Stimulated activated CD4-positive, alpha-beta T cell treated with anti-CD3 and anti-CD28 coated beads, Interleukin-2, amount 100 ng/mL, for 4 hours (primary cell): ENCODE measurements around the gene DGKD.
"Not testable (repeated sequence)": the region's sequence is repeated elsewhere in the genome, so short reads cannot be mapped to it uniquely, and the experiment has no call there.

Experiments used
- DNase-seq: peaks from one replicate; pipeline ENCODE4 v3.0.0-alpha.2; 2020; ENCODE audit warnings: low read depth

Gene DGKD

GRCh38 chr2:233362742-233363141, 8.4 kb downstream of the DGKD start:
- DNase-seq: no peak

GRCh38 chr2:233363744-233364235, 9.5 kb downstream of the DGKD start:
- DNase-seq: no peak

DNA sequence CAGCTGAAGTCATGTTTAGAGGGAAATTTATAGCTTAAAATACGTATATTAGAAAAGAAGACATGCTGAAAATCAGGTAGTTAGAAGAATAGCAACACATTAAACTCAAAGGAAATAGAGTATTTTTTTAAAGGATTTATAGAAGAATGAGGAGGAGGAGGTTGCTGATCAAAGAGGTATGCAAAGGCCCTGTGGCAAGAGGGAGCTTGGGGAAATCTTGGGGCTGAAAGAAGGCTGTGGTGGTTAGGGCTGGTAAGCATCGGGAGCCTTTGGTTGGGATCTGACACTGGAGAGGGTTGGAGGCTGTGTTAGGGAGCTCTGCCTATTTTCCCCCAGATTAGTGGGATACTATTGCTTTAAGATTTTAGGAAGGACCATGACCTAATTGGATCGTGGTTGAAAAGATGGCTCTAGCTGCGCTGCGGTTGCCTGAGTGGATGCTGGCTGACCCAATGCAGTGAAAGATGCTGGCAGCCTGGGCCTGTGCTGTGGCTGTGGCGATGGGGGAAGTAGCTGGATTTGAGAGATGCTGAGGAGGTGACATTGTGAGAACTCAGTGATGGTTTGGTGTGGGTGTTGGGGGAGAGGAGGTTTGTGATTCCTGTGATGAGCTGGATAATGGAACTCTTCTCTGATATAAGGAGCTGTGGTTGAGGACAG, 11.7 kb downstream of the DGKD start:
- no peak for DNase-seq

GRCh38 chr2:233367586-233367985, 13.3 kb downstream of the DGKD start:
- DNase-seq: no peak

DNA sequence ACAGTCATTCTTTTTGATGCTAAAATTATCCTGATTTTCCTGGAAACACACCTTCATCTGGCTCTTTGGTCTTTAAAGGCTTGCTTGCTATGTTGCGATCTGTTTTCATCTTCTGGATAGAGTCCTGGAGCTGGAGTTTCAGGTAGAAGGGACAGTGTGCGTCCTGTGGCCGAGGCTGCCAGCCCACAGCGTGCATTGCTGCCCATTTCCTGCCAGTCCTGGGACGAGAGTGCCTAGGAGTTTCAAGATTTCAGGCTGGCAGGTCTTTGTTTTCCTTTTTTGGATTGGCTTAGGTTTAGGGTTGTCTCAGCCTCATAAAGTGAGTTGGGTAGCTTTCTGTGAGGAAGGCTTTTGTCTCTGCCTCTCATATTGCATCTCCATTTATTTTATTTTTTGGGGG, 14.5 kb downstream of the DGKD start:
- DNase-seq: no peak

DNA sequence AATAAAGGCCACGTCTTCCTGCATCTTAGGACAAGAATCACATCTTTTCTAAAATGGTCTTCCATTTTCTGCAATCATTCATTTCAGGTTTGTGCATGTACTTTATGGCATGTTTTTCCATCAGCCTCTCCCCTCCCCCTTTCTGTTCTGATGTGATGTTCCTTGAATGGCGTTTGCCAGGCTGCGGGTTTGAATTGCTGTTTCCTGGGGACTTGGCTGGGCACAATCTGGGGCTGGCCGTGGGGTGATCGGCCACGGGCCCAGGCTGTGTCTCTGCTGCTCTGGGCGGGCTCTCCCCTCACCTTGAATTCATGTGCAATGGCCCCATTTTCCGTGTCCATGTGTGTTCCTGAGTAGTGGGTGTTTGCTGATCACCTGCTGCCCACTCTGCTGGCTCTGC, 15.2 kb downstream of the DGKD start:
- no peak for DNase-seq

GRCh38 chr2:233369897-233370685, 15.8 kb downstream of the DGKD start:
- DNase-seq: no peak

GRCh38 chr2:233371641-233372040, 17.3 kb downstream of the DGKD start:
- DNase-seq: no peak

GRCh38 chr2:233372855-233373254, 18.6 kb downstream of the DGKD start:
- DNase-seq: no peak

GRCh38 chr2:233373316-233373715, 19.0 kb downstream of the DGKD start:
- DNase-seq: no peak

DNA sequence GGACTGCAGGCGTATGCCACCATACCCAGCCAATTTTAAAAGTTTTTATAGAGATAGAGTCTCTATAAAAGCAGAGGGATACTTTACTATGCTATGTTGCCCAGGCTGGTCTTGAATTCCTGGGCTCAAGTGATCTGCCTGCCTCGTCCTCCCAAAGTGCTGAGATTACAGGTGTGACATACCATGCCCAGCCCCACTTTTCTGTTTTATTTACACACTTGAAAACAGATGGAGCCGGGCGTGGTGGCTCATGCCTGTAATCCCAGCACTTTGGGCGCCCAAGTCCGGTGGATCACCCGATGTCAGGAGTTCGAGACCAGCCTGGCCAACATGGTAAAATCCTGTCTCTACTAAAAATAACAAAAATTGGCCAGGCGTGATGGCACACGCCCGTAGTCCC, 20.5 kb downstream of the DGKD start:
- DNase-seq: not testable (repeated sequence)

DNA sequence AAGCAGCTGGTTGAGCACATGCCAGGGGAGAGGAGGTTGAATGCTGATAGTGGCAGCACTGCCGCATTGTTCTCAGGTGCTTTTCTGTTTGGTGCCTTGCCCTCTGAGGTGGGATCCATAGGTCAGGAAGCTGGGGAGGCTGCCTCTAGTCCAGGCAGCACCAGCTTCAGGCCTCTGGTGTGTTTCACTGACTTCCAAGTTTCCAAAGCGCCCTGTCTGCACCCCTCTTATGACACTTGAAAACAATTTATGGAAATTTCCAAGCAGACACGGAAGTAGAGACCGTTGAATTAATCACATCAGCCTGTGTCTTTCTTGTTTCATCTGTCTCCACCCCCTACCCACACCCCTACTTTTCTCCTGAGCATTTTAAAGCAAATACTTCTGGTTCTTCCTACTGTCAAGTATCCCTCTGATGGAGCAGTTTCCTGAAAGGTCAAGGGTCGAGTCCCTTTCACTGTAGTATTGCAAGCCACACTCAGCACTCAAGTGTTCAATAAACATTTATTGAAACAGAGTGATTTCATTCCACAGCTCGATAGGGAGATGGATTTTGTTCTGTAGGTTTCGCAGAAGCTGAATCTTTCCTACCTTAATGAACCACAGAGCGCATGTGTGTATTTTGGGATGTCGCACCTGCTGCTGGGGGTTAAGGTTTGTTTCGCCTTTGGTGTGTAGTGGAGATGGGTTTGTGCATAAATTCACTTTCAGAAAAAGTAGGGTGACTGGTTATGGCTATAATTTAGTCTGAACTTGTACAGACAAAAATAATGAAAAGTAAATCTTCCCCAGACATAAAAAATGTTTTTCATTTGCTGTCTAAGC, 21.4 kb downstream of the DGKD start:
- no peak for DNase-seq

- DNase-seq: no peak
Observed at GRCh38 chr2:233379034-233379433, 24.7 kb downstream of the DGKD start.

- no peak for DNase-seq
Observed at GRCh38 chr2:233379441-233379840, 25.1 kb downstream of the DGKD start.

DNA sequence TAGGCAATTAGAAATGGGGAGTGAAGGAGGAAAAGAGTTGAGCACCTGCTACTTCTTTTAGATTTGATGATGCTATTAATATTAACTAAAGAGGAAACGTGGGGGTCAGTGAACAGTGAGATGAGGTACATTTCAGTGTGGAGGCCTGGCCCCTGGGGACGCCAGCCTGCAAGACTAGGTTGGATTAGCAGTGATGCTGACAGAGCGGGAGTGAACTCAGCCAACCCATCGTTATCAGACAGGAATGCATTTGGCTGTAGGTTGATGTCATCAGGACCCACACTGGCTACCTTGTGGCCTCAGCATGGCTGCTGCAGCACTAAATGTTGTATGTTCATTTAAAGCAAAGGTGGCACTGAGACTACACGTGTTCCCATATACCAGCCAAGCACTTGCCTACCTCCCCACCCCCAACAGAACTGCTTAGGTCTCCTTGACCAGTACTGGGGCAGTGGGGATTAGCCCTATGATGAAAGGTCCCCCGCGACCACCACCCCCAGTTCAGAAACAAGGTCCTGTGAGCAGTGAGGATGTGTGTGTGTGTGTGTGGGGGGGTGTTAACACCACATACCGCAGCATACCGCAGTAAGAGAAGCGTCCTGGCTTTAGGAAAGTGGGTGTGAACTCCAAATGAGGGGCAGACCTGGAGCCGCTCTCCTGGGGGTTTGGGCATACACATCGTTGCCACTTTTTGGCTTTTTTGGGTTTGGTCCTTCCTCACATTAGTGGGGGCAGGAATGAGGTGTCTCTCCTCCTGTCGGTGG, 26.0 kb downstream of the DGKD start:
- DNase-seq: no peak

DNA sequence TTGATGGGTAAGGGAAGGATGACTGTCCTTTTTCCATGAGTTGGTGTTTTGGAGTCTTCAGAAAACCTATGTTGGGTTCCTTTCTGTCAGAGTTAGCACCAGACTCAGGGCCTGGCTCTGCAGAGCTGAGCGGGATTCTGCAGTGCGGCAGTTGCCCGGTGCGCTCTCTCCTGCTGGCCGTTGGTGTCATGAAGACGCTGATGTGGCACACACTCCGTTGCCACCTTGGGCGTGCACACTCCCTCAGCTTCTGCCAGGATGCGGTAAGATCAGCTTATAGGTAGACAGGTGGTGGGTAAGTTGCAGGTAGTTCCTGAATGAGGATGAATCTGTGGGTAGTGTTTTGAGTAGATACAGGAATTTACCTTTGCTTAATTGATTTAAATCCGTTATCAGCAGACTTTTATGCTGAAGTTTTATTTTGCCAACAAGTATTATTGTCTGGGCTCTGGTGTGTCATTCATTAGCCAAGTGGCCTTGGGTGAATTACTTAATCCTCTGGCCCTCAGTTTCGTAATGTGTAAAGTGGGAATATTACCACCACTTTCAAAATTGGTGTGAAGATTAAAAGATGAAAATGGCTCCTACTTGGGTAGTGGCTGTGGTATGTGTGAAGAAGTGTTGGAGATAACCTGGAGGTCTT, 26.8 kb downstream of the DGKD start:
- DNase-seq: no peak

GRCh38 chr2:233381638-233381995, 27.3 kb downstream of the DGKD start:
- DNase-seq: no peak

- no peak for DNase-seq
Observed at GRCh38 chr2:233384015-233384414, 29.7 kb downstream of the DGKD start.

- no peak for DNase-seq
Observed at GRCh38 chr2:233384811-233385488, 30.7 kb downstream of the DGKD start.

- DNase-seq: no peak
Observed at GRCh38 chr2:233385489-233386044, 31.3 kb downstream of the DGKD start.
